Activated CD8-positive, alpha-beta T cell treated with anti-CD3 and anti-CD28 coated beads for 36 hours (primary cell): Measurements from ENCODE around the gene RASGRF2. TPM values are rescaled to one million over a fixed set of nuclear protein-coding genes. Genes with fewer than 3 reads are reported as not detected.

ENCODE experiments used
- ATAC-seq: fragments of 200-7000 bp; cut with Tn5 transposase; one replicate; pipeline ENCODE4 v1.10.0; 2021; ENCODE audit warnings: mild to moderate bottlenecking, moderate library complexity
- CTCF ChIA-PET: fragments of 350-600 bp; sonication (Branson Sonifier 250); formaldehyde crosslinking; loops from one replicate; lab custom pipeline; 2021; ENCODE audit warnings: antibody characterized with exemption; lab: Charles Lee
- POLR2A ChIA-PET: fragments of 350-600 bp; sonication (Branson Sonifier 250); formaldehyde crosslinking; loops from one replicate; lab custom pipeline; 2021; ENCODE audit warnings: antibody characterized with exemption; lab: Charles Lee
- DNase-seq: peaks from one replicate; pipeline ENCODE4 v3.0.0-alpha.2; 2020
- H3K27ac Mint-ChIP-seq: one replicate; pipeline ENCODE4 v1.8.0; 2021; ENCODE audit warnings: mild to moderate bottlenecking, mixed read lengths
- H3K27me3 Mint-ChIP-seq: one replicate; pipeline ENCODE4 v1.8.0; 2021; ENCODE audit warnings: mixed read lengths
- H3K36me3 Mint-ChIP-seq: one replicate; pipeline ENCODE4 v1.8.0; 2021; ENCODE audit warnings: low read depth, mixed read lengths
- H3K4me1 Mint-ChIP-seq: one replicate; pipeline ENCODE4 v1.8.0; 2021; ENCODE audit warnings: low read depth, mixed read lengths
- H3K4me3 Mint-ChIP-seq: one replicate; pipeline ENCODE4 v1.8.0; 2021; ENCODE audit warnings: mild to moderate bottlenecking, moderate library complexity, mixed read lengths
- H3K9me3 Mint-ChIP-seq: one replicate; pipeline ENCODE4 v1.8.0; 2021; ENCODE audit warnings: mixed read lengths
- intact Hi-C: fragments of 100-400 bp; cut with micrococcal nuclease; formaldehyde crosslinking; loops from one replicate; pipeline ENCODE4 v1.10.0; 2022
- total RNA-seq, 2 experiments: library from RNA; stranded (reverse); gene quantifications; one replicate each; pipeline ENCODE4 v1.2.3, GENCODE V29; 2021
- TF ChIP-seq, protein P1 (sequence below): fragments of 200-600 bp; IDR thresholded peaks from one replicate; pipeline ENCODE4 v1.8.0; 2022; ENCODE audit warnings: antibody characterized with exemption, mild to moderate bottlenecking

The RASGRF2 gene
- total RNA-seq, 2 experiments from 2014 or later, result 14.9 to 15.8 TPM

DNA sequence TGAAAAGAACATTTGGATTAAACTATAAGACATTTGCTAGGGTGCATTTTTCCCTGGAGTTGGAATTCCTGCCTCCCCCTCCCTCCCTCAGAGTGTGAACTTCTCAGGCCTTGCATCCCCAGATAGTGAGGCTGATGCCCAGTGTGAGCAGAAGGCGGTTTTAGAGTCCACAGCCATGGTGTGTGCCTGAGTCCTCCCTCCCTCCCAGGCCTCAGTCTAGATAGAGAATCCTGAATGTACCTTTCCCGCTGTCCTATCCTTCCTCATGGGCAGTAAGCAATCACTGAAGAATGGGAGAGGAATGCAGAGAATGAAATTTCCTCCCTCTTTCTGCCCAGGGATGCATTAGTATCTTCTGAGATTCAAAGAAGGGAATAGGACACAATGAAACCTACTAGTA is 108.5 kb downstream of the RASGRF2 start:
- no peak overlapping the region for H3K27ac Mint-ChIP-seq
- TF ChIP-seq, protein P1, sequence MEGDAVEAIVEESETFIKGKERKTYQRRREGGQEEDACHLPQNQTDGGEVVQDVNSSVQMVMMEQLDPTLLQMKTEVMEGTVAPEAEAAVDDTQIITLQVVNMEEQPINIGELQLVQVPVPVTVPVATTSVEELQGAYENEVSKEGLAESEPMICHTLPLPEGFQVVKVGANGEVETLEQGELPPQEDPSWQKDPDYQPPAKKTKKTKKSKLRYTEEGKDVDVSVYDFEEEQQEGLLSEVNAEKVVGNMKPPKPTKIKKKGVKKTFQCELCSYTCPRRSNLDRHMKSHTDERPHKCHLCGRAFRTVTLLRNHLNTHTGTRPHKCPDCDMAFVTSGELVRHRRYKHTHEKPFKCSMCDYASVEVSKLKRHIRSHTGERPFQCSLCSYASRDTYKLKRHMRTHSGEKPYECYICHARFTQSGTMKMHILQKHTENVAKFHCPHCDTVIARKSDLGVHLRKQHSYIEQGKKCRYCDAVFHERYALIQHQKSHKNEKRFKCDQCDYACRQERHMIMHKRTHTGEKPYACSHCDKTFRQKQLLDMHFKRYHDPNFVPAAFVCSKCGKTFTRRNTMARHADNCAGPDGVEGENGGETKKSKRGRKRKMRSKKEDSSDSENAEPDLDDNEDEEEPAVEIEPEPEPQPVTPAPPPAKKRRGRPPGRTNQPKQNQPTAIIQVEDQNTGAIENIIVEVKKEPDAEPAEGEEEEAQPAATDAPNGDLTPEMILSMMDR, result no peak
- intact Hi-C loops, result no loop called here
- H3K4me3 Mint-ChIP-seq, result no peak overlapping the region
- H3K36me3 Mint-ChIP-seq, result peaks cover 39% of the 10 kb centered on the region
- DNase-seq (no peak), ATAC-seq (no peak)
- ChIA-PET POLR2A (no interaction called here), CTCF (no interaction called here)
- peaks cover 15% of the 10 kb centered on the region for H3K4me1 Mint-ChIP-seq
- no peaks in the 10 kb centered on the region for H3K27me3 Mint-ChIP-seq
- H3K9me3 Mint-ChIP-seq, result peaks cover 2% of the 10 kb centered on the region

DNA sequence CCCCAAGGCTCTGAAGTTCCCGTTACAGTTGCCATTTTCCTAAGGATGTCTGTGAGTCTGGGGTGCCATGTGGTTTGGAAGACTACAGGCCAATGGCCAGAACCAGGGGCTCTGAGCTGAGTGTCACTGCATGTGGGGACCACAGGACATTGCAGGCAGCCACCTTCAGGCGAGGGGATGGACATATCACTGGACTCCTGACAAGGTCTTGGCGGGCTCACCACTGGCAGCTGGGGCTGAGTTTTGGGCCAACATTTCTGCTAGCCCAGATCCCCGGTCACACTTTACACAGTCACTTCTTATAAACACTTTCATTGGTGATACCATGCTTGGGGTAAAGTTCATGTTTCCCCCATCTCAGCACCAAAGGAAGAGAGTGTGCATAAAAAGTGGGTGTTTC is 109.8 kb downstream of the RASGRF2 start:
- Mint-ChIP-seq H3K36me3 (peaks cover 33% of the 10 kb centered on the region), H3K4me1 (peaks cover 4% of the 10 kb centered on the region), H3K9me3 (no peaks in the 10 kb centered on the region), H3K27me3 (no peaks in the 10 kb centered on the region), H3K27ac (no peak overlapping the region), H3K4me3 (no peak overlapping the region)
- TF ChIP-seq, protein P1, result no peak
- intact Hi-C loops, result no loop called here
- ATAC-seq, result no peak
- CTCF ChIA-PET, result interaction anchor here (0.7 to 1.5 kb wide), 2 partner anchors 16 to 390 kb away, joined by 3 to 4 read pairs; no protein-coding TSS in a partner anchor
- no peak for DNase-seq
- POLR2A ChIA-PET, result interaction anchor here (1.0 kb wide), 1 partner anchor 271 kb away, joined by 4 read pairs; no protein-coding TSS in a partner anchor

DNA sequence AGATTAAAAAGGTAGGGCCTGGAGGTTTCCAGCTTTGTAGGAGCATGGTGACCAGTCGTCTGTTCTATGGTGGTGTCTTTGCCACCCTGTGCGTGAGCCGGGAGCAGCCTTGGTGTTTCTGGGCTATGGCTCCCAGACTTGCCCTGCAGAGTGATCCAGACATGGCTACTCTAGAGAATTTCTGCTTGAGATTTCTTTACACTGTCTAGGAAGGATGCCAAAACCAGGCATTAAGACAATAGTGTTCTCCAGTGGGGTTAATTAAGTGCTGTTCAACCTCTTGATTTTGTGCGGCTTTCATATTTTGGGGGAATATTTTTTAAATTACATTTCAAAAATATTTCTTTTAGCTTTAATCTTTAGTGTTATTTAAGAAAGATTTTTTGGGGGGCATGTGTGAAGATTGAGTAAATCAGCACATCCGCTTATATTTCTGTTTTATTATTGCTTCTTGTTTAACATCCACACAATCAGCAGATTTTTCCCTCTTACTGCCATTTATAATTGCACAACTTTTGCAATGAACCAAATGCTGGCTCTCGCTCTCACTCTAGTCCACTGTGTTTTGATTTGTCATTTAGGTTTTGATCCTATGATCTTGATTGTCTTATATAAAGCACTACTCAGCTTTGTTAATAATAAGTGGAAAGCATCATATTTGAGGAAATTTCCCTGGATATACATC is 110.5 kb downstream of the RASGRF2 start:
- ChIA-PET CTCF (interaction anchor here (1.5 kb wide), 1 partner anchor 15 kb away, joined by 4 read pairs; no protein-coding TSS in a partner anchor), POLR2A (interaction anchor here (1.0 kb wide), 1 partner anchor 272 kb away, joined by 4 read pairs; no protein-coding TSS in a partner anchor)
- DNase-seq, result no peak
- H3K4me3 Mint-ChIP-seq, result no peak overlapping the region
- no peaks in the 10 kb centered on the region for H3K27me3 Mint-ChIP-seq
- peaks cover 4% of the 10 kb centered on the region for H3K4me1 Mint-ChIP-seq
- ATAC-seq, result no peak
- H3K27ac Mint-ChIP-seq, result no peak overlapping the region
- H3K9me3 Mint-ChIP-seq, result no peaks in the 10 kb centered on the region
- TF ChIP-seq, protein P1, result no peak
- intact Hi-C loops, result no loop called here
- H3K36me3 Mint-ChIP-seq, result peaks cover 31% of the 10 kb centered on the region

DNA sequence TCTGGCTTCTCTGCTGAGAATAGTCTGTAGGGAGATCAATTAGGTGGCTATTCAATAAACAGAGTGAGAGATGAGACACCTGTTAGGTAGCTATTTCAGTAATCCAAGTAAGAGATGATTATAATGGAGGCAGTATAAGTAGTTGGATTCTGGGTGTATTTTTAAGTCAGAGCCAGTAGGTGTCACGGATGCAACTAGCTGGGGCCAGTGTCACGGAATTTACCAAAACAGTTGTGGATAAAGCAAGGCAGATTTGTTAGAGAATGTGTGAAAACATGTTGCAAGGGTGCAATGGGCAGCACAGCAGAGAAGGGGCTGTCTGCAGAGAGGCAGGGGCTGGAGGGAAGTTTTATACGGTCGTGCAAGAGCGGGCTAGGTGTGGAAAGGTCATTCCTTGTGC is 114.9 kb downstream of the RASGRF2 start:
- no peak overlapping the region for H3K4me3 Mint-ChIP-seq
- peaks cover 25% of the 10 kb centered on the region for H3K36me3 Mint-ChIP-seq
- ATAC-seq, result no peak
- intact Hi-C loops, result no loop called here
- no peak for DNase-seq
- no peaks in the 10 kb centered on the region for H3K4me1 Mint-ChIP-seq
- ChIA-PET POLR2A (no interaction called here), CTCF (interaction anchor here (0.5 to 1.6 kb wide), 2 partner anchors 10 to 235 kb away, joined by 3 to 6 read pairs; no protein-coding TSS in a partner anchor)
- H3K9me3 Mint-ChIP-seq, result peaks cover 9% of the 10 kb centered on the region
- no peaks in the 10 kb centered on the region for H3K27me3 Mint-ChIP-seq
- no peak overlapping the region for H3K27ac Mint-ChIP-seq
- TF ChIP-seq, protein P1, result no peak

DNA sequence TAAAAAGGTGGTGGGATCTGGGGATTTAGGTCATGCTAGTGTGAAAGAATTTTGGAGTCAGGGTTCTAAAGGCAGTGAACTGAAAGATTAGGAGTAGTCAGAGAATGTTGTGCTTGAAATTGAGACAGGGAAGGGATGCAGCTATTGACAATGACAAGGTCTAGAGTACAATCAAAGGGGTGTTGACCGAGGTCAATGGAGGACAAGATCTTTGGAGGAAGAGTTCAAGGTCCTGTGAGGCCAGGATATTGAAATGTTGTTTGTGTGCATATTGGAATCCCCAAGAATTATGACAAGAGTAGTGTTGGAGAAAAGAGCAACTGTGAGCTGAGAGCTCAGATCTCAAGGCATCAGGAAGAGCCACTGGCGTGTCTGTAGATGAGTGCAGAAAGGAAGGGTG is 116.9 kb downstream of the RASGRF2 start:
- DNase-seq (no peak), ATAC-seq (no peak)
- TF ChIP-seq, protein P1, result no peak
- peaks cover 9% of the 10 kb centered on the region for H3K9me3 Mint-ChIP-seq
- CTCF ChIA-PET, result interaction anchor here (2.7 kb wide), 1 partner anchor 31 kb away, joined by 11 read pairs; no protein-coding TSS in a partner anchor
- peaks cover 35% of the 10 kb centered on the region for H3K36me3 Mint-ChIP-seq
- intact Hi-C loops, result no loop called here
- H3K27me3 Mint-ChIP-seq, result no peaks in the 10 kb centered on the region
- H3K4me1 Mint-ChIP-seq, result no peaks in the 10 kb centered on the region
- H3K4me3 Mint-ChIP-seq, result no peak overlapping the region
- POLR2A ChIA-PET, result no interaction called here
- H3K27ac Mint-ChIP-seq, result no peak overlapping the region
